HEK293 (cell line): Measurements from ENCODE around the gene OR51E1.

Experiments
- CTCF ChIA-PET: fragments of 350-600 bp; formaldehyde crosslinking; extraction: SDS; loops from one replicate; lab custom pipeline; 2021; ENCODE audit warnings: antibody characterized with exemption; lab: Yijun Ruan, JAX
- POLR2A ChIA-PET: fragments of 300-600 bp; formaldehyde crosslinking; extraction: SDS; loops from one replicate; lab custom pipeline; 2020; ENCODE audit warnings: antibody characterized with exemption, inconsistent platforms; lab: Yijun Ruan, JAX
- H3K27ac ChIP-seq: fragments of 200-500 bp; sonication (Bioruptor generic); 2 replicates; pipeline ENCODE4 v1.5.1; 2014; ENCODE audit warnings: low read depth, low read length, control low read depth, inconsistent platforms; ENCODE audit errors: extremely low read depth
- H3K36me3 ChIP-seq, 2 experiments: fragments of 200-500 bp in 1 of 2; sonication (Bioruptor generic) in 1 of 2; 1 replicate in 1 of 2; 2 replicates in 1 of 2; pipeline ENCODE4 v1.5.1; 2014 to 2017; ENCODE audit warnings: inconsistent platforms in 2 of 2, low read length in 2 of 2; ENCODE audit not compliant: control insufficient read depth in 2 of 2, insufficient read depth in 1 of 2
- H3K4me1 ChIP-seq: fragments of 200-500 bp; sonication (Bioruptor generic); 2 replicates; pipeline ENCODE4 v1.5.1; 2014; ENCODE audit warnings: mild to moderate bottlenecking, low read length, inconsistent platforms; ENCODE audit not compliant: control insufficient read depth, insufficient read depth
- H3K4me3 ChIP-seq: 2 replicates; pipeline ENCODE4 v1.5.1; 2011; ENCODE audit warnings: low read depth, mild to moderate bottlenecking, control low read depth, low read length, moderate library complexity
- H3K9me3 ChIP-seq: fragments of 200-500 bp; sonication (Bioruptor generic); 2 replicates; pipeline ENCODE4 v1.5.1; 2014; ENCODE audit warnings: low read depth, low read length, inconsistent platforms; ENCODE audit not compliant: control insufficient read depth, insufficient read depth
- OSR2 ChIP-seq: fragments of 450-650 bp; formaldehyde crosslinking; IDR thresholded peaks from 2 replicates; pipeline ENCODE4 v1.5.1; 2016; ENCODE audit warnings: missing biosample characterization, missing genetic modification characterization
- PRDM6 ChIP-seq: fragments of 450-650 bp; formaldehyde crosslinking; IDR thresholded peaks from 2 replicates; pipeline ENCODE4 v1.5.1; 2017; ENCODE audit warnings: missing biosample characterization, missing genetic modification characterization
- SCRT1 ChIP-seq: fragments of 450-650 bp; formaldehyde crosslinking; IDR thresholded peaks from 2 replicates; pipeline ENCODE4 v1.5.1; 2016; ENCODE audit warnings: missing biosample characterization, missing genetic modification characterization, borderline replicate concordance
- SCRT2 ChIP-seq: fragments of 450-650 bp; formaldehyde crosslinking; IDR thresholded peaks from 2 replicates; pipeline ENCODE4 v1.5.1; 2016; ENCODE audit warnings: missing biosample characterization, missing genetic modification characterization
- ZNF18 ChIP-seq: fragments of 450-650 bp; formaldehyde crosslinking; IDR thresholded peaks from 2 replicates; pipeline ENCODE4 v1.5.1; 2016; ENCODE audit warnings: missing biosample characterization, missing genetic modification characterization
- ZNF366 ChIP-seq: fragments of 450-650 bp; formaldehyde crosslinking; conservative IDR thresholded peaks from 2 replicates; pipeline ENCODE4 v1.5.1; 2016; ENCODE audit warnings: missing biosample characterization, missing genetic modification characterization
- ZNF529 ChIP-seq: fragments of 450-650 bp; formaldehyde crosslinking; IDR thresholded peaks from 2 replicates; pipeline ENCODE4 v1.5.1; 2017; ENCODE audit warnings: missing genetic modification characterization, missing biosample characterization; ENCODE audit not compliant: insufficient replicate concordance
- ZNF549 ChIP-seq: fragments of 450-650 bp; IDR thresholded peaks from 2 replicates; pipeline ENCODE4 v1.5.1; 2018; ENCODE audit warnings: missing biosample characterization, missing genetic modification characterization, mild to moderate bottlenecking, inconsistent platforms, moderate library complexity
- ZNF555 ChIP-seq: fragments of 450-650 bp; formaldehyde crosslinking; conservative IDR thresholded peaks from 2 replicates; pipeline ENCODE4 v1.5.1; 2017; ENCODE audit warnings: missing biosample characterization, mild to moderate bottlenecking, missing genetic modification characterization, inconsistent platforms
- ZNF629 ChIP-seq: fragments of 450-650 bp; formaldehyde crosslinking; IDR thresholded peaks from 2 replicates; pipeline ENCODE4 v1.5.1; 2017; ENCODE audit warnings: missing biosample characterization, missing genetic modification characterization
- ZNF658 ChIP-seq: fragments of 450-650 bp; formaldehyde crosslinking; IDR thresholded peaks from 2 replicates; pipeline ENCODE4; 2016; ENCODE audit warnings: missing biosample characterization, missing genetic modification characterization
- ZNF843 ChIP-seq: fragments of 450-650 bp; formaldehyde crosslinking; IDR thresholded peaks from 2 replicates; pipeline ENCODE4 v1.5.1; 2016; ENCODE audit warnings: missing biosample characterization, missing genetic modification characterization
- TF ChIP-seq, protein P1 (sequence below): fragments of 450-650 bp; IDR thresholded peaks from 2 replicates; pipeline ENCODE4 v1.5.1; 2018; ENCODE audit warnings: missing biosample characterization, mild to moderate bottlenecking, missing genetic modification characterization

The OR51E1 gene

DNA sequence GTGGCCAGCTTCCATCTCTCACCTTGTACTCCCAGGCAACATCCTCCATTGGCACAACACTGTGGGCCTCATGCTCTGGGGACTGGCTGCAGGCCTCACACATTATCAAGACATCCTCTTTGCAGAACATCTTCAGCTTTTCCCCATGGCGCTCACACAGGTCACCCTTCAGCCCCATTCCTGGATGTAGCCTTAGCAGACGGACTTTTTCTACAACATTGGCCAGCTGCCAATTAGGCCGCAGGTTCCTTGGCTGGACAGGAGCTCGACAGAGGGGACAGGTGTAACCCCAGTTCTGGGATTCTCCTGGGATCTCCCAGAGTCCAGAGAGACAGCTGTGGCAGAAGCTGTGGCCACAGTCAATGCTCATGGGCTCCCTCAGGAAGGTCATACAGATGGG lies 38.7 kb upstream of the OR51E1 start (continued):
- no peak for TF ChIP-seq ZNF555 (tag by site-specific recombination)

DNA sequence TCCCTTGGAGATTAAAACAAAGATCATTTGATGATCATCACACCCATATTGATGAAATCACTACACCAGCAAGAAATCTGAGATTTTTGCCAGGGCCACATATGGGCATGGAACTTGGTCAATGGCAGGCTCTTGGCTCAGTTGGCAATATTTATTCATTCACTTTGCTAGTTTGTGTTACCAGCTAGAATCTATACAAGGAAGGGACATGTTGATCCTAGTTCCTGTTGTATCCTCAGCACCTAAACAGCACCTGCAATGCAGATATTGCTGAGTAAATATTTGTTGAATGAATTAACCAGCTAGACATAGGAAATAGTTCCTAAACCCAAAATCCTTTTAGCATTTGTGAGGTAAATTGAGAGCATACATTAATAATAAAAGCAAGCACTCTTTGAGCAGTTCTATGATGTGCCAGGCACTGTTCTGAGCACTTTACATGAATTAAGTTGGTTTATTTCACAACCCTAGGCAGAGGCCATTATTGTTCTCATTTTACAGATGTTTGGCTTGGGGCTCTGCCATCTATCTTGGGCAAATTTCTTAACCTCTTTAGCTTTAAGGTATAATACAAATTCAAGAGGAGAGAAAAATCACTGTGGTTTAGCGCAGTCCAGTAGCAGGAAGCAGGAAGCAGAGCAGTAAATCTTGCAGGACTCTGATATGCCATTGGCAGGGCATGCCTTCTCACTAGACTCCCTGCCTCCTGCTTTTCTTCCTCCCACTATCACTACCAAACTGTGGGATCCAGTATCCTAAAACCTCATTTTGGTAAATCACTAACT lies 37.4 kb upstream of the OR51E1 start:
- no peak overlapping the region; the same call in 1 of the 2 replicates for H3K27ac ChIP-seq
- ChIA-PET POLR2A (no interaction called here), CTCF (interaction anchor here (0.6 to 4.0 kb wide), 6 partner anchors 14 to 424 kb away, joined by 4 to 12 read pairs (median 4); no protein-coding TSS in a partner anchor)
- TF ChIP-seq ZNF549 (tag by site-specific recombination) (0 out of 2 replicates have a peak, but pooled peaks have one; percentile 18), ZNF843 (no peak), ZNF18 (tag by site-specific recombination) (no peak), PRDM6 (tag by site-specific recombination) (peak; percentile 65), ZNF658 (tag by site-specific recombination) (no peak), ZNF366 (tag by site-specific recombination) (no peak), OSR2 (tag by site-specific recombination) (0 out of 2 replicates have a peak, but pooled peaks have one; percentile 10)
- TF ChIP-seq, protein P1, sequence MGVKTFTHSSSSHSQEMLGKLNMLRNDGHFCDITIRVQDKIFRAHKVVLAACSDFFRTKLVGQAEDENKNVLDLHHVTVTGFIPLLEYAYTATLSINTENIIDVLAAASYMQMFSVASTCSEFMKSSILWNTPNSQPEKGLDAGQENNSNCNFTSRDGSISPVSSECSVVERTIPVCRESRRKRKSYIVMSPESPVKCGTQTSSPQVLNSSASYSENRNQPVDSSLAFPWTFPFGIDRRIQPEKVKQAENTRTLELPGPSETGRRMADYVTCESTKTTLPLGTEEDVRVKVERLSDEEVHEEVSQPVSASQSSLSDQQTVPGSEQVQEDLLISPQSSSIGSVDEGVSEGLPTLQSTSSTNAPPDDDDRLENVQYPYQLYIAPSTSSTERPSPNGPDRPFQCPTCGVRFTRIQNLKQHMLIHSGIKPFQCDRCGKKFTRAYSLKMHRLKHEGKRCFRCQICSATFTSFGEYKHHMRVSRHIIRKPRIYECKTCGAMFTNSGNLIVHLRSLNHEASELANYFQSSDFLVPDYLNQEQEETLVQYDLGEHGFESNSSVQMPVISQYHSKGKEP: no peak
- TF ChIP-seq, all 188 proteins: peak for 3
- H3K4me1 ChIP-seq: 0 out of 2 replicates have a peak, but pooled peaks cover 3% of the 10 kb centered on the region
- peaks cover 0 to 42% of the 10 kb centered on the region in 2 experiments; a peak in 1 of 3 replicates for H3K36me3 ChIP-seq
- H3K9me3 ChIP-seq: no peaks in the 10 kb centered on the region
- no peak overlapping the region for H3K4me3 ChIP-seq

- Histone ChIP-seq H3K36me3 (peaks cover 0 to 35% of the 10 kb centered on the region in 2 experiments; a peak in 1 of 3 replicates), H3K9me3 (no peaks in the 10 kb centered on the region), H3K27ac (no peak overlapping the region; the same call in 1 of the 2 replicates), H3K4me1 (0 out of 2 replicates have a peak, but pooled peaks cover 3% of the 10 kb centered on the region), H3K4me3 (peak overlapping the region; percentile 62)
- ChIA-PET CTCF (interaction anchor here (0.6 to 4.0 kb wide), 6 partner anchors 29 to 420 kb away, joined by 3 to 12 read pairs (median 4); no protein-coding TSS in a partner anchor), POLR2A (interaction anchor here (0.6 to 1.2 kb wide), 3 partner anchors 14 to 420 kb away, joined by 3 to 8 read pairs (median 4); no protein-coding TSS in a partner anchor)
- TF ChIP-seq SCRT2: peak; percentile 64
- TF ChIP-seq ZNF529: no peak
- peak; percentile 44; the same call in 1 of the 2 replicates for TF ChIP-seq ZNF629
- peak; percentile 38; the same call in 1 of the 2 replicates for TF ChIP-seq SCRT1 (tag by site-specific recombination)
Measured at GRCh38 chr11:4607096-4607495, 36.7 kb upstream of the OR51E1 start.
